Smooth muscle cell (in vitro differentiated cells): ENCODE data around the gene ALMS1. TPM values are rescaled to one million over a fixed set of nuclear protein-coding genes. Genes with fewer than 3 reads are reported as not detected.
"Not testable (repeated sequence)": the region's sequence is repeated elsewhere in the genome, so short reads cannot be mapped to it uniquely, and the experiment has no call there.

Experiments used
- DNase-seq: peaks from one replicate; lab custom pipeline; 2025; ENCODE audit not compliant: unreplicated experiment; lab: John Stamatoyannopoulos, UW
- H2AFZ ChIP-seq: fragments of 200-600 bp; sonication (generic); 2 replicates; pipeline ENCODE4 v1.6.0; 2016; ENCODE audit warnings: antibody characterized with exemption, low read depth, mild to moderate bottlenecking
- H3F3A ChIP-seq: fragments of 200-600 bp; sonication (generic); 2 replicates; pipeline ENCODE4 v1.6.0; 2017; ENCODE audit warnings: antibody characterized with exemption, low read depth
- H3K27ac ChIP-seq: fragments of 200-600 bp; sonication (generic); 2 replicates; pipeline ENCODE4 v1.5.1; 2016; ENCODE audit warnings: low read depth, mild to moderate bottlenecking
- H3K27me3 ChIP-seq: fragments of 200-600 bp; sonication (generic); 2 replicates; pipeline ENCODE4 v1.6.1; 2016; ENCODE audit warnings: low read depth, mild to moderate bottlenecking
- H3K36me3 ChIP-seq: fragments of 200-600 bp; sonication (generic); 2 replicates; pipeline ENCODE4 v1.5.1; 2016; ENCODE audit warnings: low read depth
- H3K4me1 ChIP-seq: fragments of 200-600 bp; sonication (generic); 2 replicates; pipeline ENCODE4 v1.5.1; 2016; ENCODE audit warnings: low read depth
- H3K4me2 ChIP-seq: fragments of 200-600 bp; sonication (generic); 2 replicates; pipeline ENCODE4 v1.6.0; 2016; ENCODE audit warnings: mild to moderate bottlenecking
- H3K4me3 ChIP-seq: fragments of 200-600 bp; sonication (generic); 2 replicates; pipeline ENCODE4 v1.5.1; 2016; ENCODE audit warnings: mild to moderate bottlenecking
- H3K79me2 ChIP-seq: fragments of 200-600 bp; sonication (generic); 2 replicates; pipeline ENCODE4 v1.6.0; 2016; ENCODE audit warnings: low read depth, mild to moderate bottlenecking
- H3K9ac ChIP-seq: fragments of 200-600 bp; sonication (generic); 2 replicates; pipeline ENCODE4 v1.6.0; 2016; ENCODE audit warnings: low read depth
- H3K9me3 ChIP-seq: fragments of 200-600 bp; sonication (generic); replicated peaks from 2 replicates; pipeline ENCODE4 v1.5.1; 2016; ENCODE audit warnings: low read depth
- H4K20me1 ChIP-seq: fragments of 200-600 bp; sonication (generic); 2 replicates; pipeline ENCODE4 v1.6.0; 2016; ENCODE audit warnings: low read depth
- CTCF ChIP-seq: fragments of 200-600 bp; sonication (generic); IDR thresholded peaks from 2 replicates; pipeline ENCODE4 v1.5.1; 2017; ENCODE audit warnings: borderline replicate concordance, mild to moderate bottlenecking, antibody characterized with exemption; ENCODE audit not compliant: insufficient read depth, poor library complexity, severe bottlenecking
- WGBS: methylation state at CpG from one replicate; pipeline ENCODE4 v1.1.7; 2016; ENCODE audit warnings: low lambda C conversion rate; 5-methylcytosine and 5-hydroxymethylcytosine counted together
- polyA plus RNA-seq: library from polyadenylated mRNA; unstranded; fragments of >200 nt; fragmentation: Nextera tagmentation; extraction: Ambion mirVana; gene quantifications from 2 replicates; pipeline ENCODE4 v1.2.1, GENCODE V29; 2016
- total RNA-seq: library from RNA; depleted of rRNA; stranded (reverse); fragments of >200 nt; gene quantifications from 2 replicates; pipeline ENCODE4 v1.2.3, GENCODE V29; 2014

ALMS1 gene
- total and polyA plus RNA-seq, 2 experiments from 2014 or later = 2.3 to 19.6 TPM

- Histone ChIP-seq H3K4me3 (no peak overlapping the region), H3K27me3 (no peaks in the 10 kb centered on the region), H3K9ac (no peak overlapping the region), H3K79me2 (peaks cover 5% of the 10 kb centered on the region), H4K20me1 (no peaks in the 10 kb centered on the region), H2AFZ (no peak overlapping the region), H3K27ac (no peak overlapping the region), H3K4me1 (no peaks in the 10 kb centered on the region), H3F3A (no peaks in the 10 kb centered on the region), H3K9me3 (no peaks in the 10 kb centered on the region), H3K36me3 (no peaks in the 10 kb centered on the region), H3K4me2 (no peak overlapping the region)
- no peak for TF ChIP-seq CTCF
- DNase-seq = no peak
- WGBS = 92% methylated on average over 2 of the region's 2 CpGs
These were observed 118.4 kb downstream of the ALMS1 start for GRCh38 chr2:73503992-73504570.

- not testable (repeated sequence) for H3F3A ChIP-seq, H3K79me2 ChIP-seq, H3K9ac ChIP-seq, H3K4me3 ChIP-seq, H4K20me1 ChIP-seq, H3K4me1 ChIP-seq, DNase-seq, H3K27me3 ChIP-seq, H3K27ac ChIP-seq, H3K9me3 ChIP-seq, H3K4me2 ChIP-seq, H2AFZ ChIP-seq, H3K36me3 ChIP-seq
- WGBS = 100% methylated on average over 2 of the region's 2 CpGs
These were observed 119.2 kb downstream of the ALMS1 start for GRCh38 chr2:73504850-73505249.

GRCh38 chr2:73510470-73510869 is 124.8 kb downstream of the ALMS1 start:
- not testable (repeated sequence) for H3K4me2 ChIP-seq, H3K27ac ChIP-seq, H3K27me3 ChIP-seq, H2AFZ ChIP-seq, H4K20me1 ChIP-seq, H3K9ac ChIP-seq, H3K4me1 ChIP-seq, DNase-seq, H3K9me3 ChIP-seq, H3F3A ChIP-seq, H3K36me3 ChIP-seq, H3K4me3 ChIP-seq, H3K79me2 ChIP-seq
- WGBS = 90% methylated on average over 5 of the region's 5 CpGs

GRCh38 chr2:73516033-73516432 is 130.4 kb downstream of the ALMS1 start:
- H4K20me1 ChIP-seq = no peaks in the 10 kb centered on the region
- 94% methylated on average over 1 of the region's 1 CpG for WGBS
- H3K9me3 ChIP-seq = no peaks in the 10 kb centered on the region
- no peak for TF ChIP-seq CTCF
- H3K79me2 ChIP-seq = no peaks in the 10 kb centered on the region
- H3F3A ChIP-seq = no peaks in the 10 kb centered on the region
- no peaks in the 10 kb centered on the region for H3K4me1 ChIP-seq
- H3K4me3 ChIP-seq = no peak overlapping the region
- DNase-seq = no peak
- peaks cover 4% of the 10 kb centered on the region for H3K36me3 ChIP-seq
- H3K27me3 ChIP-seq = no peaks in the 10 kb centered on the region
- H2AFZ ChIP-seq = no peak overlapping the region
- H3K9ac ChIP-seq = no peak overlapping the region
- no peak overlapping the region for H3K27ac ChIP-seq
- no peak overlapping the region for H3K4me2 ChIP-seq

GRCh38 chr2:73528688-73529087 is 143.1 kb downstream of the ALMS1 start:
- Histone ChIP-seq H3K4me3 (no peak overlapping the region), H3K9ac (no peak overlapping the region), H3K4me1 (no peaks in the 10 kb centered on the region), H3K36me3 (peaks cover 12% of the 10 kb centered on the region), H3K4me2 (no peak overlapping the region), H3K27me3 (no peaks in the 10 kb centered on the region), H3K79me2 (no peaks in the 10 kb centered on the region), H3K27ac (no peak overlapping the region), H3K9me3 (peaks cover 22% of the 10 kb centered on the region), H3F3A (no peaks in the 10 kb centered on the region), H2AFZ (no peak overlapping the region), H4K20me1 (no peaks in the 10 kb centered on the region)
- WGBS = 100% methylated on average over 1 of the region's 1 CpG
- no peak for TF ChIP-seq CTCF
- no peak for DNase-seq

- not testable (repeated sequence) for H3K9ac ChIP-seq, H2AFZ ChIP-seq, H3K27ac ChIP-seq, H3F3A ChIP-seq, DNase-seq, H3K27me3 ChIP-seq, H3K4me1 ChIP-seq, H4K20me1 ChIP-seq, H3K4me2 ChIP-seq, H3K4me3 ChIP-seq, H3K79me2 ChIP-seq
- peaks cover 15% of the 10 kb centered on the region for H3K36me3 ChIP-seq
- peaks cover 22% of the 10 kb centered on the region for H3K9me3 ChIP-seq
- 95% methylated on average over 4 of the region's 4 CpGs for WGBS
These were observed 145.1 kb downstream of the ALMS1 start for GRCh38 chr2:73530773-73531172.
